SU-DHL-6 (cell line): ENCODE data around the gene JAK3.

Source experiments
- EZH2phosphoT487 ChIP-seq: fragments of 200-600 bp; sonication (generic), shearing (Covaris generic); conservative IDR thresholded peaks from 2 replicates; pipeline ENCODE4 v1.6.1; 2018; ENCODE audit warnings: mild to moderate bottlenecking, antibody characterized with exemption, low read length, moderate library complexity, mixed read lengths
- TF ChIP-seq, protein P1 (sequence below): fragments of 200-600 bp; sonication (generic); IDR thresholded peaks from one replicate; pipeline ENCODE4 v1.5.1; 2017; ENCODE audit warnings: antibody characterized with exemption, mild to moderate bottlenecking, low read length, moderate library complexity; ENCODE audit not compliant: insufficient read depth, poor library complexity, severe bottlenecking

DNA sequence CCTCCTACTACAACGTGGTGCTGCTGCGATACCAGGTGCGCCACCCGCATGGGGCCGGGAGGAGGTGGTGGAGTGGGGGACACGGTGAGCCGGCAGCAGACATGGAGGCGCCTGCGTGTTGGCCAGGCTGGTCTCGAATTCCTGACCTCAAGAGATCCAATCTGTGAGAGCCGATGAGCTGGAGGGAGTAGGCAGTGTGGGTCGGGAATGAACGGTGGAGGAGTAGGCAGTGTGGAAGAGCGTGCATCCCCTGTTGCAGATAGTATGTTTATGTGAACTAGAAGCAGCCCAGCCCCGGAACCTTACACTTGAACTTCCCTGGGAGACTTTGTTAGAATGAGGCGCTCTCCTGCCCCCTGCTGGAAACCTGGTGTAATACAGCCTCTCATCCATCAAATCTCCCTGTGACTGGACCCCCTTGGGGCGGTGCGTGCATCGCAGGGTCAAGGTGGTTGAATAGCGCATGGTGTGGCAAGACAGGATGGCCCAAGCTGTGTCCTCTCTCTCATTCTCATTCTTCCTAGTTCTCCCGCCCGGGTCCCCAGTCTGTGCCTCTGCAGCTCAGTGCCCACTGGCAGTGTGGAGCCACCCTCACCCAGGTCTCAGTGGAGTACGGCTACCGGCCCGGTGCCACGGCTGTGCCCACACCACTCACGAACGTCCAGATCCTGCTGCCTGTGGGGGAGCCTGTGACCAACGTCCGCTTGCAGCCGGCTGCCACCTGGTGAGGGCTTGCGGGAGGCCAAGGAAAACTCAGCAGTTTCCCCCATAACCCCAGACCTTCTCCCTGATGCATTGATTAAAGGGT is 63.4 kb downstream of the JAK3 start:
- TF ChIP-seq, protein P1, sequence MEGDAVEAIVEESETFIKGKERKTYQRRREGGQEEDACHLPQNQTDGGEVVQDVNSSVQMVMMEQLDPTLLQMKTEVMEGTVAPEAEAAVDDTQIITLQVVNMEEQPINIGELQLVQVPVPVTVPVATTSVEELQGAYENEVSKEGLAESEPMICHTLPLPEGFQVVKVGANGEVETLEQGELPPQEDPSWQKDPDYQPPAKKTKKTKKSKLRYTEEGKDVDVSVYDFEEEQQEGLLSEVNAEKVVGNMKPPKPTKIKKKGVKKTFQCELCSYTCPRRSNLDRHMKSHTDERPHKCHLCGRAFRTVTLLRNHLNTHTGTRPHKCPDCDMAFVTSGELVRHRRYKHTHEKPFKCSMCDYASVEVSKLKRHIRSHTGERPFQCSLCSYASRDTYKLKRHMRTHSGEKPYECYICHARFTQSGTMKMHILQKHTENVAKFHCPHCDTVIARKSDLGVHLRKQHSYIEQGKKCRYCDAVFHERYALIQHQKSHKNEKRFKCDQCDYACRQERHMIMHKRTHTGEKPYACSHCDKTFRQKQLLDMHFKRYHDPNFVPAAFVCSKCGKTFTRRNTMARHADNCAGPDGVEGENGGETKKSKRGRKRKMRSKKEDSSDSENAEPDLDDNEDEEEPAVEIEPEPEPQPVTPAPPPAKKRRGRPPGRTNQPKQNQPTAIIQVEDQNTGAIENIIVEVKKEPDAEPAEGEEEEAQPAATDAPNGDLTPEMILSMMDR, result peak; percentile 85
- TF ChIP-seq EZH2phosphoT487, result no peak
